Activated T-cell treated with anti-CD3 and anti-CD28 coated beads for 4 hours (primary cell): ENCODE measurements around the gene ZNF107.
"Not testable (repeated sequence)": the region's sequence is repeated elsewhere in the genome, so short reads cannot be mapped to it uniquely, and the experiment has no call there.

Source experiments
- DNase-seq: peaks from one replicate; pipeline ENCODE4 v3.0.0-alpha.2; 2020

Gene ZNF107

DNA sequence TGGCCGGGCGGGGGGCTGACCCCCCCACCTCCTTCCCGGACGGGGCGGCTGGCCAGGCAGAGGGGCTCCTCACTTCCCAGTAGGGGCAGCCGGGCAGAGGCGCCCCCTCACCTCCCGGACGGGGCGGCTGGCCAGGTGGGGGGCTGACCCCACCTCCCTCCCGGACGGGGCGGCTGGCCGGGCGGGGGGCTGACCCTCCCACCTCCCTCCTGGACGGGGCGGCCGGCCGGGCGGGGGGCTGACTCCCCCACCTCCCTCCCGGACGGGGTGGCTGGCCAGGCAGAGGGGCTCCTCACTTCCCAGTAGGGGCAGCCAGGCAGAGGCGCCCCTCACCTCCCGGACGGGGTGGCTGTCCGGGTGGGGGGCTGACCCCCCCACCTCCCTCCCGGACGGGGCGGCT lies 72.5 kb downstream of the ZNF107 start:
- not testable (repeated sequence) for DNase-seq

DNA sequence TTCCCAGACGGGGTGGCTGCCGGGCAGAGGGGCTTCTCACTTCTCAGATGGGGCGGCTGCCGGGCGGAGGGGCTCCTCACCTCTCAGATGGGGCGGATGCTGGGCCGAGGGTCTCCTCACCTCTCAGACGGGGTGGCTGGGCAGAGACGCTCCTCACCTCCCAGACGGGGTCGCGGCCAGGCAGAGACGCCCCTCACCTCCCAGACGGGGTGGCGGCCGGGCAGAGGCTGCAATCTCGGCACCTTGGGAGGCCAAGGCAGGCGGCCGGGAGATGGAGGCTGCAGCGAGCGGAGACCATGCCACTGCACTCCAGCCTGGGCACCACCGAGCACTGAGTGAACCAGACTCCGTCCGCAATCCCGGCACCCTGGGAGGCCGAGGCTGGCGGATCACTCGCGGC lies 73.0 kb downstream of the ZNF107 start:
- not testable (repeated sequence) for DNase-seq

DNA sequence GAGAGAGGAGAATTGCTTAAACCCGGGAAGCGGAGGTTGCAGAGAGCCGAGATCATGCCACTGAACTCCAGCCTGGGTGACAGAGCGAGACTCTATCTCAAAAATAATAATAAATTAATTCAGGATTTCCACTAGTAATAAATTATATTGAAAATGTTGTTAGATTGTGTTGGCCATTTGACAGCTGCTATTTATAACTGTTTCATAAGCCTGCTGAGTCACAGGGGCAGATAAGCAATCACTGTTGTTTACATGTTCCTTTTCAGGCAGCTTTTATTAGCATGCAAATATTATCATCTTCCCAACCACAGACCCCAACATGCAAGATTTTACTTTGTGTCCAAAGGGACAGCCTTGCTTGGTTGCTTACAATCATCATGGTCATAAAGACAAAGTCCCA lies 78.7 kb downstream of the ZNF107 start:
- DNase-seq: no peak

DNA sequence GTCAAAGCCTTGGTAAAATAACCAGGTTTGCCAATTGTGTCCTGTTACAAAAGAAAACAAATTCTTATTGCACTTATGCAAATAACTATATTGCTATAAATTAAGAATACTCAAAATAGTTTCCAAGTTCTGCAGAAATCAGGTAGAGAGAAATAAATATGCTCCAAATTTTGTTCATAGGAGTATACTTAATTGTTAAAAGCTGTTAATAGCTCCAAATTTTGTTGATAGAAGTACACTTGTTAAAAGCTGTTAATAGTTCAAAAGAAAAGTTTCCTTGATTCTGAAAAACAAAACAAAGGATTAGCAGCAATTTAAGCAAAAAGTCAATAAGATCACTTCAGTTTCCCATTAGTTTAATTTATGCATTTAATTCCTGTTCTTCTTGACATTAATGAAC lies 81.9 kb downstream of the ZNF107 start:
- DNase-seq: no peak

DNA sequence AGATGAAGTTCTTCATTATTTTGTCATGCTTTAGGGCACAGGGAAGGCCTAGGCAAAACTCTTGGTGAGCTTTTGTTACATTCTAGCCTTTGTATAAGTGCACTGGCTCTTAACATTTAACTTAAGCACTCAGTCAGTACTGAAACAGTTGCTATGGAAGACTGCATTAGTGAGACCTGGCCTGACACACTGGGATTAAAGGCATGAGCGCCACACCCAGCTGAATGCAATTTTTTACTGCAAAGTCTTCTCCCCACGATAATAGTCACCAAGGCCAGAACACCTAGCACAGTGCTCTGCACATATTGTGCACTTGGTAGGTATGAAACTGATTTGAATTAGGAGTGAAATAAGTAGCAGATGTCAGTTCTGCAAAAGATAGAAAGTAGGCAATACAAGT lies 87.1 kb downstream of the ZNF107 start:
- no peak for DNase-seq

DNA sequence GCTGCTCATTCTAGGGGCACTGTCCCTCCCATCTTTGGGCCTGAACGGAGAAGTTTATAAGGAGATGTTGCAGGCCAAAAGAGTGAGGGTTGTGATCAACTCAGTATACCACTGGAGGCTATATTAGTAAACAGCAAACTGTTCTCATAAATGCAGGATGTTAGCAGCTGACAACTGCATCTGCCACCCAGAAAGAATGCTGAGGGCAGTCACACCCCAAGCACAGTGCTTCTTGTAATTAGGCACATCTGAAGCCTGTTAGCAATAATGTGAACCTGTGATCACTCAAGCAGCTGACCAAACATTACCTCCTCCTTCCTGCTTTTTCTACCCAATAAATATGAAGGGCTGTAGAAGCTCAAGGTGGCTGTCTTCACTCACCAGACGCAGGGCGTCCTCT lies 89.9 kb downstream of the ZNF107 start:
- DNase-seq: no peak

DNA sequence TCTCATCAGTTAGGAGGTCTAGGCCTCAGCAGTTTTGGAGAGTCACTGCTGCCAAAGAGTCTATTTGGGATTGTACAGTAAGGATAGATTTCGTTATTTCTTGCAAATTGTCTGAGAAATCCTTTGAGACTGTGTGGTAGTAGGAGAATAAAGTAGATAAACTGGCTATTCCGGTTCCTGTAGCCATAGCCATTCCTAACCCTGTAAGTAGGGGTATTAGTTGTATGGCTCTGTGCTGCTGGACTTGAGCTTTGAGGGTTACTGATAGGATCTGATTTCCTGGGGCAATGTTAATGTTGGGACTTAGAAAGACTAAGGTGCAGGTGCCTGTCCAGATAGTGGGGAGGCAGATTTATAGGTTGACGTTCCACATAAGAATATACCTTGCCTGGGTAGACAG lies 92.2 kb downstream of the ZNF107 start:
- no peak for DNase-seq
